ENCODE data around the gene SLC35F2. TPM values are rescaled to one million over a fixed set of nuclear protein-coding genes. Genes with fewer than 3 reads are reported as not detected.

Gene SLC35F2
- total RNA-seq, 3 donors from 2014 or later (not counting 1 experiment from before 2014, with no cell fraction given) = 1.2 to 3.7 (median 2.7) TPM

GRCh38 chr11:107789767-107790166, 68.8 kb downstream of the SLC35F2 start:
- H3K27me3 ChIP-seq (ENCODE audit: control insufficient read depth, insufficient read depth, low read length) = no peaks in the 10 kb centered on the region
- H3K27ac ChIP-seq (ENCODE audit: low read length) = no peak overlapping the region
- no peaks in the 10 kb centered on the region for H3K36me3 Mint-ChIP-seq
- no peak overlapping the region for H3K27ac Mint-ChIP-seq
- H3K9me3 Mint-ChIP-seq = peaks cover 0 to 2% of the 10 kb centered on the region in 2 donors
- DNase-seq (no peak), ATAC-seq (no peak)
- H3K4me1 Mint-ChIP-seq = no peaks in the 10 kb centered on the region
- H3K27me3 Mint-ChIP-seq (ENCODE audit: low read depth in 2 of 2) = peaks cover 0 to 6% of the 10 kb centered on the region in 2 donors
- H3K4me1 ChIP-seq (ENCODE audit: control insufficient read depth, insufficient read depth, low read length) = no peaks in the 10 kb centered on the region
- intact Hi-C loops (cut with micrococcal nuclease) = no loop called here
- TF ChIP-seq CTCF (IDR thresholded peaks at IDR 0.05) = no peak
- 90% methylated on average over 7 of the region's 7 CpGs for WGBS (ENCODE audit: insufficient coverage)
- H3K9me3 ChIP-seq (ENCODE audit: control insufficient read depth, insufficient read depth, low read length) = no peaks in the 10 kb centered on the region
- peaks cover 3% of the 10 kb centered on the region for H3K36me3 ChIP-seq (ENCODE audit: control insufficient read depth, insufficient read depth, low read length)
- H3K4me3 ChIP-seq (ENCODE audit: low read length) = no peak overlapping the region
- no peak overlapping the region for H3K4me3 Mint-ChIP-seq

GRCh38 chr11:107787733-107788132, 70.9 kb downstream of the SLC35F2 start:
- H3K4me1 Mint-ChIP-seq = no peaks in the 10 kb centered on the region
- intact Hi-C loops (cut with micrococcal nuclease) = no loop called here

GRCh38 chr11:107785401-107785800, 73.2 kb downstream of the SLC35F2 start:
- Histone ChIP-seq H3K4me1 (ENCODE audit: control insufficient read depth, insufficient read depth, low read length) (no peaks in the 10 kb centered on the region), H3K9me3 (ENCODE audit: control insufficient read depth, insufficient read depth, low read length) (no peaks in the 10 kb centered on the region), H3K27ac (ENCODE audit: low read length) (no peak overlapping the region), H3K36me3 (ENCODE audit: control insufficient read depth, insufficient read depth, low read length) (no peaks in the 10 kb centered on the region), H3K4me3 (ENCODE audit: low read length) (no peak overlapping the region), H3K27me3 (ENCODE audit: control insufficient read depth, insufficient read depth, low read length) (no peaks in the 10 kb centered on the region)
- H3K4me3 Mint-ChIP-seq = no peak overlapping the region
- 68% methylated on average over 4 of the region's 5 CpGs for WGBS (ENCODE audit: insufficient coverage)
- H3K36me3 Mint-ChIP-seq = no peaks in the 10 kb centered on the region
- no peak for TF ChIP-seq CTCF (IDR thresholded peaks at IDR 0.05)
- ATAC-seq = no peak
- peaks cover 0 to 6% of the 10 kb centered on the region in 2 donors for H3K27me3 Mint-ChIP-seq (ENCODE audit: low read depth in 2 of 2)
- no peaks in the 10 kb centered on the region for H3K4me1 Mint-ChIP-seq
- H3K9me3 Mint-ChIP-seq = no peaks in the 10 kb centered on the region
- no peak for DNase-seq
- H3K27ac Mint-ChIP-seq = no peak overlapping the region
- intact Hi-C loops (cut with micrococcal nuclease) = no loop called here

More at GRCh38 chr11:107787733-107788132, 70.9 kb downstream of the SLC35F2 start:
- Histone ChIP-seq H3K4me3 (ENCODE audit: low read length) (no peak overlapping the region), H3K27ac (ENCODE audit: low read length) (no peak overlapping the region), H3K36me3 (ENCODE audit: control insufficient read depth, insufficient read depth, low read length) (peaks cover 3% of the 10 kb centered on the region), H3K9me3 (ENCODE audit: control insufficient read depth, insufficient read depth, low read length) (no peaks in the 10 kb centered on the region), H3K27me3 (ENCODE audit: control insufficient read depth, insufficient read depth, low read length) (no peaks in the 10 kb centered on the region), H3K4me1 (ENCODE audit: control insufficient read depth, insufficient read depth, low read length) (no peaks in the 10 kb centered on the region)
- no peak overlapping the region for H3K4me3 Mint-ChIP-seq
- 94% methylated on average over 5 of the region's 5 CpGs for WGBS (ENCODE audit: insufficient coverage)
- H3K27me3 Mint-ChIP-seq (ENCODE audit: low read depth in 2 of 2) = peaks cover 0 to 6% of the 10 kb centered on the region in 2 donors
- no peaks in the 10 kb centered on the region for H3K9me3 Mint-ChIP-seq
- TF ChIP-seq CTCF (IDR thresholded peaks at IDR 0.05) = no peak
- no peak for DNase-seq
- no peak overlapping the region for H3K27ac Mint-ChIP-seq
- ATAC-seq = no peak
- H3K36me3 Mint-ChIP-seq = no peaks in the 10 kb centered on the region

- intact Hi-C loops (cut with micrococcal nuclease) = no loop called here
- Mint-ChIP-seq H3K4me1 (no peaks in the 10 kb centered on the region), H3K36me3 (no peaks in the 10 kb centered on the region), H3K27me3 (ENCODE audit: low read depth in 2 of 2) (peaks cover 0 to 6% of the 10 kb centered on the region in 2 donors), H3K27ac (no peak overlapping the region), H3K4me3 (no peak overlapping the region), H3K9me3 (no peaks in the 10 kb centered on the region)
- Histone ChIP-seq H3K9me3 (ENCODE audit: control insufficient read depth, insufficient read depth, low read length) (no peaks in the 10 kb centered on the region), H3K4me1 (ENCODE audit: control insufficient read depth, insufficient read depth, low read length) (no peaks in the 10 kb centered on the region), H3K36me3 (ENCODE audit: control insufficient read depth, insufficient read depth, low read length) (no peaks in the 10 kb centered on the region), H3K4me3 (ENCODE audit: low read length) (no peak overlapping the region), H3K27me3 (ENCODE audit: control insufficient read depth, insufficient read depth, low read length) (no peaks in the 10 kb centered on the region), H3K27ac (ENCODE audit: low read length) (no peak overlapping the region)
- WGBS (ENCODE audit: insufficient coverage) = 97% methylated on average over 3 of the region's 4 CpGs
- TF ChIP-seq CTCF (IDR thresholded peaks at IDR 0.05) = no peak
- ATAC-seq (no peak), DNase-seq (no peak)
These were observed 75.5 kb downstream of the SLC35F2 start for GRCh38 chr11:107783121-107783520.
